ENCODE results near the gene PIGQ.

PIGQ gene

DNA sequence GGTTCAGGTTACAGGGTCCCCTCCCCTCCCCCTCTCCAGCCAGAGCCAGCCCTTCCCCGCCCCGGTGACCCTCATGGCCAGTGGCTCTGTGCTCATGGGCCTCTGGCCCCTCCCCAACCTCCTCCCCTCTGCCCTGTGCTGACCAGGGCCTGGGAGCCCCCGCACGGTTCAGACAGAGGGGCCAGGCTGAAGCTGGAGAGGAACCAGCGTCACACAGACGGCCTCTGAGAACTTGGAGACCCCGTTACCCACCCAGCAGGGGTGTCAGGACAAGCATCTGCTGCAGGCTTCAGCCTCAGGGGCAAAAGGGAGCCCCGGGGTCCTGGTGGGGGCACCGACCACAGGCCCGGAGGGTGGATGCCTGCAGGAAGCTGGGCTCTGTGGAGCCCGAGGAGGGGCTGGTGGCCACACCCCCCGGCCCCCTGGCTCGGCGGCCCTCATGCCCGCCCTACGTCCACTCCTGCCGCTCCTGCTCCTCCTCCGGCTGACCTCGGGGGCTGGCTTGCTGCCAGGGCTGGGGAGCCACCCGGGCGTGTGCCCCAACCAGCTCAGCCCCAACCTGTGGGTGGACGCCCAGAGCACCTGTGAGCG lies 61.1 kb downstream of the PIGQ start, which contains the start of gene WFIKKN1:
Gene WFIKKN1 (plus strand): TSS at position 171 of the 591 bp plus-strand sequence. CDS start 269 bp downstream, at position 440.
- no peak for DNase-seq

DNA sequence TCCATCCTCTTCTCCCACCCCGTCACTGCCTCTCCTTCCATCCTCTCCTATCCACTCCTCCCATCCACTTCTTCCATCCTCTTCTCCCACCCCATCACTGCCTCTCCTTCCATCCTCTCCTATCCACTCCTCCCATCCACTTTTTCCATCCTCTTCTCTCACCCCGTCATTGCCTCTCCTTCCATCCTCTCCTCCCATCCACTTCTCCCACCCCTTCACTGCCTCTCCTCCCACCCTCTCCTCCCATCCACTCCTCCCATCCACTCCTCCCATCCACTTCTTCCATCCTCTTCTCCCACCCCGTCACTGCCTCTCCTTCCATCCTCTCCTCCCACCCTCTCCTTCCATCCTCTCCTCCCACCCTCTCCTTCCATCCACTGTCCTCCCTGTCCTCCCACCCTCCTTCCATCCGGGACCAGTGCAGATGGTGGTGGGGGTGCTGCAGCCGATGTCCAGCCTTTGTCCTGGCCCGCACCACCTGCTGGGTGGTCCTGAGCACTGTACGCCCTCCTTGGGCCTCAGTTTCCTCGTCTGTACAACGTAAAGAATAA lies 62.1 kb downstream of the PIGQ start:
- DNase-seq: no peak

DNA sequence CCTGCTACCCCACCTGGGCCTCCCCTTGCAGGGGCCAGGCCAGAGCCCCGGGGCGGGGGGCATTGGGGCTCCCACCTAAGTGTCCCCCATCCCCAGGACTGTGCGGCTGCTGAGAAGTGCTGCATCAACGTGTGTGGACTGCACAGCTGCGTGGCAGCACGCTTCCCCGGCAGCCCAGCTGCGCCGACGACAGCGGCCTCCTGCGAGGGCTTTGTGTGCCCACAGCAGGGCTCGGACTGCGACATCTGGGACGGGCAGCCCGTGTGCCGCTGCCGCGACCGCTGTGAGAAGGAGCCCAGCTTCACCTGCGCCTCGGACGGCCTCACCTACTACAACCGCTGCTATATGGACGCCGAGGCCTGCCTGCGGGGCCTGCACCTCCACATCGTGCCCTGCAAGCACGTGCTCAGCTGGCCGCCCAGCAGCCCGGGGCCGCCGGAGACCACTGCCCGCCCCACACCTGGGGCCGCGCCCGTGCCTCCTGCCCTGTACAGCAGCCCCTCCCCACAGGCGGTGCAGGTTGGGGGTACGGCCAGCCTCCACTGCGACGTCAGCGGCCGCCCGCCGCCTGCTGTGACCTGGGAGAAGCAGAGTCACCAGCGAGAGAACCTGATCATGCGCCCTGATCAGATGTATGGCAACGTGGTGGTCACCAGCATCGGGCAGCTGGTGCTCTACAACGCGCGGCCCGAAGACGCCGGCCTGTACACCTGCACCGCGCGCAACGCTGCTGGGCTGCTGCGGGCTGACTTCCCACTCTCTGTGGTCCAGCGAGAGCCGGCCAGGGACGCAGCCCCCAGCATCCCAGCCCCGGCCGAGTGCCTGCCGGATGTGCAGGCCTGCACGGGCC lies 62.9 kb downstream of the PIGQ start:
- no peak for DNase-seq

DNA sequence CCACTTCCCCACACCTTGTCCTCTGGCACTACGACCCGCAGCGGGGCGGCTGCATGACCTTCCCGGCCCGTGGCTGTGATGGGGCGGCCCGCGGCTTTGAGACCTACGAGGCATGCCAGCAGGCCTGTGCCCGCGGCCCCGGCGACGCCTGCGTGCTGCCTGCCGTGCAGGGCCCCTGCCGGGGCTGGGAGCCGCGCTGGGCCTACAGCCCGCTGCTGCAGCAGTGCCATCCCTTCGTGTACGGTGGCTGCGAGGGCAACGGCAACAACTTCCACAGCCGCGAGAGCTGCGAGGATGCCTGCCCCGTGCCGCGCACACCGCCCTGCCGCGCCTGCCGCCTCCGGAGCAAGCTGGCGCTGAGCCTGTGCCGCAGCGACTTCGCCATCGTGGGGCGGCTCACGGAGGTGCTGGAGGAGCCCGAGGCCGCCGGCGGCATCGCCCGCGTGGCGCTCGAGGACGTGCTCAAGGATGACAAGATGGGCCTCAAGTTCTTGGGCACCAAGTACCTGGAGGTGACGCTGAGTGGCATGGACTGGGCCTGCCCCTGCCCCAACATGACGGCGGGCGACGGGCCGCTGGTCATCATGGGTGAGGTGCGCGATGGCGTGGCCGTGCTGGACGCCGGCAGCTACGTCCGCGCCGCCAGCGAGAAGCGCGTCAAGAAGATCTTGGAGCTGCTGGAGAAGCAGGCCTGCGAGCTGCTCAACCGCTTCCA lies 63.7 kb downstream of the PIGQ start:
- no peak for DNase-seq

Measured in NCI-H1105 (cell line).